Cardiac fibroblast (primary cell): ENCODE results near the gene MYO16.
A peak's percentile ranks its signal among the peaks of the same experiment; 100 is the strongest.

Experiments used
- DNase-seq, 2 donors: peaks; one replicate each; pipeline versions ENCODE4 v3.0.0 to v3.0.0-alpha.2; 2010; ENCODE audit warnings: low read depth in 2 of 2
- H3K4me3 ChIP-seq, 2 donors: replicated peaks in 1 of 2; 1 replicate in 1 of 2; 2 replicates in 1 of 2; pipeline ENCODE4 v1.5.1; 2011; ENCODE audit warnings: low read depth in 2 of 2, low read length in 2 of 2, mild to moderate bottlenecking in 2 of 2, moderate library complexity in 1 of 2
- TF ChIP-seq, protein P1 (sequence below): IDR thresholded peaks from one replicate; pipeline ENCODE4 v1.5.1; 2011; ENCODE audit warnings: low read depth, mild to moderate bottlenecking, low read length, inconsistent platforms

MYO16 gene

DNA sequence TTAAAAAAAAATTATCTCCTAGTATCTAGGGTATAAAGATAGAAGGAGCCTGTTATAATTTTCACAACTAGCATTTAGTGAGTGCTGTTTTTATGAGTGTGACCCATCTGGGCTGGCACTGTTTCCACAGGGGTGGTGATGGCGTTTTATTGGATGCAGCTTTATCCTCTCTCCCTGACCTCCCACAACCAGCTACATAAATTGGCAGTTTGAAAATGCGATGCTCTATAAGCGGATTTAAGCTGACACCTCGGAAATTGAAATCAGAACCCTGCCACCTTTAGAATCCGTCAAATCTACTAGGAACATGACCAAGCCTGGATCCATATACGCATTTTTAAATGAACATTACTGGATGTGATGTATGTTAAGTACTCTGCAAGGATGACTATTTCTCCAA, 44.9 kb downstream of the MYO16 start:
- no peak for DNase-seq
- H3K4me3 ChIP-seq = no peak overlapping the region
- TF ChIP-seq, protein P1, sequence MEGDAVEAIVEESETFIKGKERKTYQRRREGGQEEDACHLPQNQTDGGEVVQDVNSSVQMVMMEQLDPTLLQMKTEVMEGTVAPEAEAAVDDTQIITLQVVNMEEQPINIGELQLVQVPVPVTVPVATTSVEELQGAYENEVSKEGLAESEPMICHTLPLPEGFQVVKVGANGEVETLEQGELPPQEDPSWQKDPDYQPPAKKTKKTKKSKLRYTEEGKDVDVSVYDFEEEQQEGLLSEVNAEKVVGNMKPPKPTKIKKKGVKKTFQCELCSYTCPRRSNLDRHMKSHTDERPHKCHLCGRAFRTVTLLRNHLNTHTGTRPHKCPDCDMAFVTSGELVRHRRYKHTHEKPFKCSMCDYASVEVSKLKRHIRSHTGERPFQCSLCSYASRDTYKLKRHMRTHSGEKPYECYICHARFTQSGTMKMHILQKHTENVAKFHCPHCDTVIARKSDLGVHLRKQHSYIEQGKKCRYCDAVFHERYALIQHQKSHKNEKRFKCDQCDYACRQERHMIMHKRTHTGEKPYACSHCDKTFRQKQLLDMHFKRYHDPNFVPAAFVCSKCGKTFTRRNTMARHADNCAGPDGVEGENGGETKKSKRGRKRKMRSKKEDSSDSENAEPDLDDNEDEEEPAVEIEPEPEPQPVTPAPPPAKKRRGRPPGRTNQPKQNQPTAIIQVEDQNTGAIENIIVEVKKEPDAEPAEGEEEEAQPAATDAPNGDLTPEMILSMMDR = no peak

DNA sequence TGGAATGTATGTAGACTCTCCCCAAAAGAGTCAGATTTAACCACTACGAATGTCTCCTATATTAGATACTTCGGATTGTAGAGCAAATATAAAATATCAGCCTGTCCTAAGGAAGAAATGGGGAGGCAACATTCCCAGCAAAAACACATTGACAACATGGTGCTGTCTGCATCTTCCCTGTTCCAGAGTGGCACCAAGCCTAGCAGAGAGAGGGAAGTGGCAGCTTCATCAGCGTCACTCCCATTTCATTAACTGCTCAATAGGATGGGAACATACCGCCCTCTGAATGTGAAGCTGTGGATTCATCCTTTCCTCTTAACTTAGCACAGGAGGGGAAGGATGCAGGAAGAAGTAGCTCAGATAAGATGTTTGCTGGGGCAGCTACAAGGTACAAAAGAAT, 45.4 kb downstream of the MYO16 start:
- no peak for DNase-seq
- no peak overlapping the region for H3K4me3 ChIP-seq
- TF ChIP-seq, protein P1 = no peak

DNA sequence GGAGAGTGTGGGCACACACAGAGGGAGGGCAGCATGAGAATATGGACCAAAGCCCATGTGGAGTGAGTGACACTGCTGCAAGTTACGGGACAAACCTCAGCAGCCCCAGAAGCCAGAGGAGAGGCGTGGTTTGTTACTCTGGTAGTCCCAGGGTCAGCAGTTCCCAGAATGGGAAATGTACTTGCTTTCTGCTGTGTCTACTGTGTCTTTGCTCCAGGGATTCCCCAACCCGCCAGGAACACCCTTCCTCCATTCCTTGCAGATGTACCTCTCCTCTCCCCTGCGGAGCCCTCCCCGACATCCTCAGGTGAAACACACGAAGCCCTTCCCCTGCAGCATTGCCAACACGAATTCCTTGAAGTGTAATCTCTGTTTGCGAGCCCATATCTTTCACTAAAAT, 47.2 kb downstream of the MYO16 start:
- DNase-seq = no peak

GRCh38 chr13:108677806-108678205, 48.4 kb downstream of the MYO16 start:
- TF ChIP-seq, protein P1 = no peak
- DNase-seq = no peak
- no peak overlapping the region for H3K4me3 ChIP-seq

More for the DNA sequence above, 47.2 kb downstream of the MYO16 start:
- TF ChIP-seq, protein P1 = no peak
- no peak overlapping the region for H3K4me3 ChIP-seq

DNA sequence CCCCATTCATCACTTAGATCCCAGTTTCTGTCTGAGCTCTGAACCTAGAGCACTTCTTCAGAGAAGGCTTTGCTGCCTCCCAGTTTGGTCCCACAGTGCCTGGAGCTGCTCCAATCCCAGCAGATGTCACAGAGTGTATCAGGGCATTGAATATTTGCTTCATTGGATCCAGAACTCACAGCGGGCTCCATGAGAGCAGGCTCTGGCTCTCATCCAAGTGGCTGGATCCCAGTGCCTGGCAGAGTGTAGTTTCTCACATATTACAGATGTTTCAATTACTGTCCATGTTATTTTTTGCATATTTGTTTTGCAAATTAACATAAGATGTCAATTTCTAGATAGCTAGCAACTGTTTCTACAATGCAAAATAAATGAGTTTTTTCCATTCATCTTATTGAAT, 50.6 kb downstream of the MYO16 start:
- H3K4me3 ChIP-seq = no peak overlapping the region
- DNase-seq = no peak
- TF ChIP-seq, protein P1 = no peak

DNA sequence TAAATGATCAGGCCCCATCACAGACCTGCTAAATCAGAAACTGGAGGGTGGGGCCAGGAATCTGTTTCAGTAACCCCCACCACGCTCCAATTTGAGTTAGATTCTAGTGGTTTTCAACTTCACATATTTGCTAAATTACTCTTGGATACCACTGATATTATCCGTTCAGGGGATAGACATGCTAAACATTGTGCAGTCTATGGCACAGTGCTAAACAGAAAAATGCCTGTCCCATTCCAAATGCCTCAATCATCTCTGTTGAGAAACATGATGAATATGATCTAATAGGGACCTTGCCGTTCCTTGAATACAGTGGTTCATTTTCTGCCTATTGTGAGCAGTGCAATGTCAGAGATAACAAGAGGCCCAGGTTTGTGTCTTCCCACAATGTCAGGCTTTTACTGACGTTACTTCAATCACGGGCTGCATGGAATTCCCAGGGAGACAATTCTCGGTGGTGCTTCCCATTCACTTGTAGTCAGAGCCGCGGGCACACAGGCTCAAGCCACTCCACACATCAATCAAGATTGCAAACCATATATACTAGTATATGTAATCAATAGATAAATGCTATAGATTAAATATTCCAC, 52.7 kb downstream of the MYO16 start:
- H3K4me3 ChIP-seq = no peak overlapping the region
- TF ChIP-seq, protein P1 = no peak
- DNase-seq = peak in 1 of 2 donors; percentile 0

- no peak for DNase-seq
- TF ChIP-seq, protein P1 = no peak
- no peak overlapping the region for H3K4me3 ChIP-seq
Measured at GRCh38 chr13:108682714-108683113, 53.3 kb downstream of the MYO16 start.
